AG04450 (cell line): ENCODE measurements around the gene SH3D19. TPM values are rescaled to one million over a fixed set of nuclear protein-coding genes. Genes with fewer than 3 reads are reported as not detected.
"Not testable (repeated sequence)": the region's sequence is repeated elsewhere in the genome, so short reads cannot be mapped to it uniquely, and the experiment has no call there.

Source experiments
- CTCF ChIA-PET: fragments of 300-600, 350-600 bp; formaldehyde crosslinking; extraction: SDS; loops from one replicate; lab custom pipeline; 2022; ENCODE audit warnings: antibody characterized with exemption, inconsistent platforms; lab: Charles Lee
- POLR2A ChIA-PET: fragments of 350-600 bp; formaldehyde crosslinking; extraction: SDS; loops from one replicate; lab custom pipeline; 2021; ENCODE audit warnings: antibody characterized with exemption, inconsistent platforms; lab: Yijun Ruan, JAX
- DNase-seq: peaks from one replicate; pipeline ENCODE4 v3.0.0-alpha.2; 2011; ENCODE audit warnings: low read depth, low spot score
- H3K27ac ChIP-seq: one replicate; pipeline ENCODE4 v1.5.1; 2012; ENCODE audit warnings: low read depth, low read length, control low read depth
- H3K27me3 ChIP-seq: one replicate; pipeline ENCODE4 v1.6.0; 2012; ENCODE audit warnings: low read length; ENCODE audit not compliant: control insufficient read depth, insufficient read depth
- H3K4me3 ChIP-seq: 2 replicates; pipeline ENCODE4 v1.5.1; 2011; ENCODE audit warnings: mild to moderate bottlenecking, low read depth, low read length, control low read depth
- H3K9me3 ChIP-seq: 2 replicates; pipeline ENCODE4 v1.5.1; 2012; ENCODE audit warnings: low read length; ENCODE audit not compliant: control insufficient read depth, insufficient read depth
- CTCF ChIP-seq: IDR thresholded peaks from 2 replicates; pipeline ENCODE4 v1.5.1; 2011; ENCODE audit warnings: low read depth, low read length, control low read depth, inconsistent platforms
- polyA plus RNA-seq: library from polyadenylated mRNA; depleted of rRNA; stranded (reverse); fragments of >200 nt; gene quantifications from 2 replicates; pipeline ENCODE4 v1.2.3, GENCODE V29; 2011

Gene SH3D19
- polyA plus RNA-seq, 1 experiment = 32.6 TPM

- H3K27me3 ChIP-seq = no peaks in the 10 kb centered on the region
- CTCF ChIA-PET = no interaction called here
- no peak for DNase-seq
- no peak overlapping the region for H3K4me3 ChIP-seq
- no peak overlapping the region for H3K27ac ChIP-seq
- POLR2A ChIA-PET = no interaction called here
- H3K9me3 ChIP-seq = no peaks in the 10 kb centered on the region; the same call in 1 of the 2 replicates
- no peak for TF ChIP-seq CTCF
These were observed 67.7 kb downstream of the SH3D19 start for GRCh38 chr4:151257704-151258103.

- ChIA-PET POLR2A (no interaction called here), CTCF (interaction anchor here (1.0 kb wide), 1 partner anchor 15 kb away, joined by 3 read pairs; no protein-coding TSS in a partner anchor)
- no peak overlapping the region for H3K27ac ChIP-seq
- no peak for TF ChIP-seq CTCF
- H3K9me3 ChIP-seq = no peaks in the 10 kb centered on the region; the same call in 1 of the 2 replicates
- H3K4me3 ChIP-seq = no peak overlapping the region
- no peaks in the 10 kb centered on the region for H3K27me3 ChIP-seq
- no peak for DNase-seq
These were observed 69.3 kb downstream of the SH3D19 start for GRCh38 chr4:151256134-151256533.

GRCh38 chr4:151255680-151256079 is 69.7 kb downstream of the SH3D19 start:
- CTCF ChIA-PET = interaction anchor here (1.0 kb wide), 1 partner anchor 16 kb away, joined by 3 read pairs; no protein-coding TSS in a partner anchor
- DNase-seq, H3K4me3 ChIP-seq, H3K27ac ChIP-seq, H3K9me3 ChIP-seq, H3K27me3 ChIP-seq, POLR2A ChIA-PET: not testable (repeated sequence)

DNA sequence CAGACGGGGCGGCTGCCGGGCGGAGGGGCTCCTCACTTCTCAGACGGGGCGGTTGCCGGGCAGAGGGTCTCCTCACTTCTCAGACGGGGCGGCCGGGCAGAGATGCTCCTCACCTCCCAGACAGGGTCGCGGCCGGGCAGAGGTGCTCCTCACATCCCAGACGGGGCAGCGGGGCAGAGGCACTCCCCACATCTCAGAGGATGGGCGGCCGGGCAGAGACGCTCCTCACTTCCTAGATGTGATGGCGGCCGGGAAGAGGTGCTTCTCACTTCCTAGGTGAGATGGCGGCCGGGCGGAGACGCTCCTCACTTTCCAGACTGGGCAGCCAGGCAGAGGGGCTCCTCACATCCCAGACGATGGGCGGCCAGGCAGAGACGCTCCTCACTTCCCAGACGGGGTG is 70.2 kb downstream of the SH3D19 start:
- H3K27ac ChIP-seq, H3K9me3 ChIP-seq, DNase-seq, H3K27me3 ChIP-seq, H3K4me3 ChIP-seq, POLR2A ChIA-PET: not testable (repeated sequence)
- CTCF ChIA-PET = interaction anchor here (1.0 kb wide), 1 partner anchor 16 kb away, joined by 3 read pairs; no protein-coding TSS in a partner anchor

DNA sequence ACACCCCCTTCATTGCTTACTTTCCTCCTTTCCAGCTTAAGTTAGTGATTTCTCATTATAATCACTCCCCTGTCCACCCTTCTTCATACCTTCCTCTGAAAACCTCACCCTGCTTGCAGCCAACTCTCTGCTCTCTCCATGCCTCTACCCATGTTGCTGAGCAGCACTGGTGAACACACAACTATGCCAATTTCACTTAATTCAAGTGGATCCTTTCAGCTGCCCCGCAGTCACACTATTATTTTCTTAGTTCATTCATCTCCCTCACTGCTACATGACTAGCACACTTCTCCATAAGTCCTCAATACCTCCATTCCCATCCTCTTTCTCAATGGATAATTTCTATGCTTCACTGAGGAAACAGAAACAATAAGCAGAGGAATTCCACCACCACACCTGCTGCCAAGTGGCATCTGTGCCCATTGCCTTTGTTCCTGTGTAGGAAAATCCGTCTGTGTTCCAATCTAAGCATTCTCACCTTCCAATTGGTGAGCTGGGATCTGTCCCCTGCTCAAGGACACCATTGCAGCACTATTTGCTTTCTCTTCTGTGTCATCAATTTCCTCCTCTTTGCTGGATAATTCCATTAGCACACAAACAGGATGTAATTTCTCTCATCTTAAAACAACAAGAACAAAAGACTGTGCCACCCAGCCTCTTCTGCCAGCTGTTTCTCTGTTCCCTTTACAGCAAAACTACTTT is 73.7 kb downstream of the SH3D19 start:
- POLR2A ChIA-PET = no interaction called here
- TF ChIP-seq CTCF = no peak

DNA sequence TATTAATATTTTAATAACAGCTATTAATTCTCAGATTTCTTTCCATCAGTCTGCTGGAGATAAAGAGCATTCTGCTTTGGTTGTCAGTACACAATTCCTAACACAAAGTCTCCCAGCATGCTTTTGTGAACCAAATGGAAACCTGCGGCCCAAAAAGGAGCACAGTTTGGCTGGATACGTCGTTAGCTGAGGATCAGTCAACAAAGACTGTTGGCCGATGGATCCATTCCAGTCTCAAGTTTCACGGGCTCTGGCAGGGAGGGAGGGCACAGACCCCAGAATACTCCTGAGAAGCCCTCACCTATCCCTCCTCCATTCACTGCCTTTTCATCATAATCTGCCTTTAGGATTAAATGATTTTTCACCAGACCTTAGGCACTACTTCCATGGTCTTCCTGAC is 74.7 kb downstream of the SH3D19 start:
- ChIA-PET POLR2A (no interaction called here), CTCF (interaction anchor here (0.6 to 1.1 kb wide), 2 partner anchors 34 to 1780 kb away, joined by 3 read pairs; no protein-coding TSS in a partner anchor)
- no peak overlapping the region for H3K4me3 ChIP-seq

More for the DNA sequence above, 73.7 kb downstream of the SH3D19 start:
- H3K27ac ChIP-seq = no peak overlapping the region
- no peak overlapping the region for H3K4me3 ChIP-seq
- H3K9me3 ChIP-seq = no peaks in the 10 kb centered on the region; the same call in 1 of the 2 replicates
- CTCF ChIA-PET = no interaction called here
- H3K27me3 ChIP-seq = no peaks in the 10 kb centered on the region
- DNase-seq = no peak

More for the DNA sequence above, 74.7 kb downstream of the SH3D19 start:
- Histone ChIP-seq H3K27ac (no peak overlapping the region), H3K27me3 (no peaks in the 10 kb centered on the region), H3K9me3 (no peaks in the 10 kb centered on the region; the same call in 1 of the 2 replicates)
- no peak for DNase-seq
- TF ChIP-seq CTCF = no peak
